OCI-LY3 (cell line): ENCODE results near the gene MAT1A.

ENCODE experiments used
- EZH2phosphoT487 ChIP-seq: fragments of 200-600 bp; shearing (Covaris generic); IDR thresholded peaks from 2 replicates; pipeline ENCODE4 v1.6.1; 2018; ENCODE audit warnings: antibody characterized with exemption, mixed run types, low read depth
- TF ChIP-seq, protein P1 (sequence below): fragments of 200-600, 300-600 bp; sonication (generic); IDR thresholded peaks from 2 replicates; pipeline ENCODE4 v1.5.1; 2014; ENCODE audit warnings: antibody characterized with exemption, low read length, low read depth

DNA sequence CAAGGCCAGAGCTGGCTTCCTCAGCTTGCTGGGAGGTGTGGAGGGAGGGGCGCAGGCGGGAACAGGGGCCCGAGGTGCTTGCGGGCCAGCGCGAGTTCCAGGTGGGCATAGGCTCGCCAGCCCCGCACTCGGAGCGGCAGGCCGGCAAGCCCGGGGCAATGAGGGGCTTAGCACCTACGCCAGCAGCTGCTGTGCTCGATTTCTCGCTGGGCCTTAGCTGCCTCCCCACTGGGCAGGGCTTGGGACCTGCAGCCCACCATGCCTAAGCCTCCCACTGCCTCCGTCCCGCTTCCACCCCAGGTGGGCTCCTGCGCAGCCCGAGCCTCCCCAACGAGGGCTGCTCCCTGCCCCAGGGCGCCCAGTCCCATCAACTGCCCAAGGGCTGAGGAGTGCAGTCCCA, 25.9 kb upstream of the MAT1A start:
- no peak for TF ChIP-seq EZH2phosphoT487
- TF ChIP-seq, protein P1, sequence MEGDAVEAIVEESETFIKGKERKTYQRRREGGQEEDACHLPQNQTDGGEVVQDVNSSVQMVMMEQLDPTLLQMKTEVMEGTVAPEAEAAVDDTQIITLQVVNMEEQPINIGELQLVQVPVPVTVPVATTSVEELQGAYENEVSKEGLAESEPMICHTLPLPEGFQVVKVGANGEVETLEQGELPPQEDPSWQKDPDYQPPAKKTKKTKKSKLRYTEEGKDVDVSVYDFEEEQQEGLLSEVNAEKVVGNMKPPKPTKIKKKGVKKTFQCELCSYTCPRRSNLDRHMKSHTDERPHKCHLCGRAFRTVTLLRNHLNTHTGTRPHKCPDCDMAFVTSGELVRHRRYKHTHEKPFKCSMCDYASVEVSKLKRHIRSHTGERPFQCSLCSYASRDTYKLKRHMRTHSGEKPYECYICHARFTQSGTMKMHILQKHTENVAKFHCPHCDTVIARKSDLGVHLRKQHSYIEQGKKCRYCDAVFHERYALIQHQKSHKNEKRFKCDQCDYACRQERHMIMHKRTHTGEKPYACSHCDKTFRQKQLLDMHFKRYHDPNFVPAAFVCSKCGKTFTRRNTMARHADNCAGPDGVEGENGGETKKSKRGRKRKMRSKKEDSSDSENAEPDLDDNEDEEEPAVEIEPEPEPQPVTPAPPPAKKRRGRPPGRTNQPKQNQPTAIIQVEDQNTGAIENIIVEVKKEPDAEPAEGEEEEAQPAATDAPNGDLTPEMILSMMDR: no peak
